ENCODE data around the gene COG3. TPM values are rescaled to one million over a fixed set of nuclear protein-coding genes. Genes with fewer than 3 reads are reported as not detected.

COG3 gene
- total RNA-seq, 2 donors from 2014 or later, result 37.7 to 76.0 TPM

DNA sequence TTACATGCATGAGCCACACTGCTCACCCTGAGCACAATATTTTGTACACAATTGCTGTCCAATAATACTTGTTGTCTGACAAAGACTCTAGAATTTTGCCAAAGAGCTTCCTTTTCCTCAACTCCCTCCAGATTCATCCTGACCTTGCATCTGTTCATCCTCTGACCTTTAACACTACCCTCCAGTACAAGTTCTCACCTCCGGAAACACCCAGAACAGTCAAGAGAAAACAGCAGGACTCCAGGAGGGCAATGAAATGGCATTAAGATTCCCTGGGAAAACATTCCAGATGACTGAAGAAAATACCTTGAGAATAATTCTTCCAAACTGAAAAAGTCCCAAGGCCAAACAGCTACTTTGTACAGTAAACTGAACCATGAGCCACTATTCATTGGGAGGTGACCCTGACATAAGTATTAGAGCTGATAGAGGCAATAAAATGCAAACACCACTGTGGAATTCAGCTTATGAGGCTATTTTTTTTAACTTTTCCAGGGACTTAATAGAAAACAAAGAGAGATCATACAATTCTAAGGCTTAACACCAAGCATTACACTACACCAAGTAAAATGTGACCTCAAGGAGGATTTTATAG, 15.7 kb upstream of the COG3 start:
- H3K27me3 ChIP-seq (replicated peaks; ENCODE audit: insufficient read depth), result no peaks in the 10 kb centered on the region
- no peaks in the 10 kb centered on the region for H3K9me3 ChIP-seq
- no peaks in the 10 kb centered on the region for H3K36me3 ChIP-seq
- no peak overlapping the region for H3K27ac ChIP-seq
- TF ChIP-seq POLR2A (IDR thresholded peaks at IDR 0.05) (no peak), POLR2AphosphoS5 (IDR thresholded peaks at IDR 0.05) (no peak)
- TF ChIP-seq, protein P1, sequence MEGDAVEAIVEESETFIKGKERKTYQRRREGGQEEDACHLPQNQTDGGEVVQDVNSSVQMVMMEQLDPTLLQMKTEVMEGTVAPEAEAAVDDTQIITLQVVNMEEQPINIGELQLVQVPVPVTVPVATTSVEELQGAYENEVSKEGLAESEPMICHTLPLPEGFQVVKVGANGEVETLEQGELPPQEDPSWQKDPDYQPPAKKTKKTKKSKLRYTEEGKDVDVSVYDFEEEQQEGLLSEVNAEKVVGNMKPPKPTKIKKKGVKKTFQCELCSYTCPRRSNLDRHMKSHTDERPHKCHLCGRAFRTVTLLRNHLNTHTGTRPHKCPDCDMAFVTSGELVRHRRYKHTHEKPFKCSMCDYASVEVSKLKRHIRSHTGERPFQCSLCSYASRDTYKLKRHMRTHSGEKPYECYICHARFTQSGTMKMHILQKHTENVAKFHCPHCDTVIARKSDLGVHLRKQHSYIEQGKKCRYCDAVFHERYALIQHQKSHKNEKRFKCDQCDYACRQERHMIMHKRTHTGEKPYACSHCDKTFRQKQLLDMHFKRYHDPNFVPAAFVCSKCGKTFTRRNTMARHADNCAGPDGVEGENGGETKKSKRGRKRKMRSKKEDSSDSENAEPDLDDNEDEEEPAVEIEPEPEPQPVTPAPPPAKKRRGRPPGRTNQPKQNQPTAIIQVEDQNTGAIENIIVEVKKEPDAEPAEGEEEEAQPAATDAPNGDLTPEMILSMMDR (IDR thresholded peaks at IDR 0.05), result no peak
- WGBS, result 94% methylated on average over 1 of the region's 1 CpG
- intact Hi-C loops (cut with DNase I), result no loop called here
- DNase-seq (ENCODE audit: low spot score), result no peak
- no peaks in the 10 kb centered on the region for H3K4me1 ChIP-seq (replicated peaks)
- H3K4me3 ChIP-seq, result no peak overlapping the region

DNA sequence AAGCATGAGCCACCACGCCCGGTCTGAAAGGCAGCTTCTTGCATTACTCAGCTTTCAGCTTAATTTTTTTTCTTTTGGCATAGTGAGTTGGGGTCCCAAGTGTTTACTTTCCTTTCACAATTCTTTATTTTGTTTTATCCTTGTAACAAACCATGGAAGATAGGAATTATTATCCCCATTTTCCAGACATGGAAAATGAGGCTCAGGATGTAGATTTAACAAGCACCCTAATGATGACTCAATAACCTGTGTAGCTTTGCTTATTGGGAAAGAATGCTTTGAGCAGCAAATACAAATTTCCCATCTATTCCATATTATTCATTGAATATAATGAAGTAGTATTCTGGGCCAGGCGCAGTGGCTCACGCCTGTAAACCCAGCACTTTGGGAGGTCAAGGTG, 13.5 kb upstream of the COG3 start:
- Histone ChIP-seq H3K27me3 (replicated peaks; ENCODE audit: insufficient read depth) (no peaks in the 10 kb centered on the region), H3K9me3 (no peaks in the 10 kb centered on the region), H3K27ac (no peak overlapping the region), H3K36me3 (no peaks in the 10 kb centered on the region), H3K4me3 (no peak overlapping the region), H3K4me1 (replicated peaks) (no peaks in the 10 kb centered on the region)
- TF ChIP-seq POLR2AphosphoS5 (IDR thresholded peaks at IDR 0.05) (no peak), POLR2A (IDR thresholded peaks at IDR 0.05) (no peak)
- TF ChIP-seq, protein P1 (IDR thresholded peaks at IDR 0.05), result no peak
- WGBS, result 97% methylated on average over 4 of the region's 4 CpGs
- no peak for DNase-seq (ENCODE audit: low spot score)
- intact Hi-C loops (cut with DNase I), result no loop called here

DNA sequence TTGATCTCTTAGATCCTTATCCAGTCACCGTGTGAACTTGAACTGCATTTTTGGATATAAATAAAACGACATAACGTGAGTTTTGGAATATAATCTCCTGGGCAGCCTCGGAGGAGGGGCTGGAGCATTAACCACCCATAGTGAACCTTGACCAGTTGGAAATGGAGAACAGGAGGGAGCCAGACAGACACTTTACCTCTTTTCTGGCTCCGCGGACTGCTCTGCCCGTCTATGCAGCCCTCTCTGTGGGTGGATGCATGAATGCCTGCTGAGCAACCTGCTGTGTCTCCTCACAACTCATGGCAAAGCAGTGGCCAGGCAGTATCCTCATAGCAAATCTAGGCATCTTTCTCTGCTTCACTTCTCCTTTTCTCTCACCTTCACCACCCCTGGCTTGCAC, 10.5 kb upstream of the COG3 start:
- no peaks in the 10 kb centered on the region for H3K4me1 ChIP-seq (replicated peaks)
- TF ChIP-seq, protein P1 (IDR thresholded peaks at IDR 0.05), result no peak
- TF ChIP-seq POLR2AphosphoS5 (IDR thresholded peaks at IDR 0.05) (no peak), POLR2A (IDR thresholded peaks at IDR 0.05) (no peak)
- no peak overlapping the region for H3K4me3 ChIP-seq
- WGBS, result 72% methylated on average over 7 of the region's 7 CpGs
- no peak for DNase-seq (ENCODE audit: low spot score)
- H3K27ac ChIP-seq, result no peak overlapping the region
- no peaks in the 10 kb centered on the region for H3K9me3 ChIP-seq
- intact Hi-C loops (cut with DNase I), result no loop called here
- no peaks in the 10 kb centered on the region for H3K27me3 ChIP-seq (replicated peaks; ENCODE audit: insufficient read depth)
- H3K36me3 ChIP-seq, result no peaks in the 10 kb centered on the region

DNA sequence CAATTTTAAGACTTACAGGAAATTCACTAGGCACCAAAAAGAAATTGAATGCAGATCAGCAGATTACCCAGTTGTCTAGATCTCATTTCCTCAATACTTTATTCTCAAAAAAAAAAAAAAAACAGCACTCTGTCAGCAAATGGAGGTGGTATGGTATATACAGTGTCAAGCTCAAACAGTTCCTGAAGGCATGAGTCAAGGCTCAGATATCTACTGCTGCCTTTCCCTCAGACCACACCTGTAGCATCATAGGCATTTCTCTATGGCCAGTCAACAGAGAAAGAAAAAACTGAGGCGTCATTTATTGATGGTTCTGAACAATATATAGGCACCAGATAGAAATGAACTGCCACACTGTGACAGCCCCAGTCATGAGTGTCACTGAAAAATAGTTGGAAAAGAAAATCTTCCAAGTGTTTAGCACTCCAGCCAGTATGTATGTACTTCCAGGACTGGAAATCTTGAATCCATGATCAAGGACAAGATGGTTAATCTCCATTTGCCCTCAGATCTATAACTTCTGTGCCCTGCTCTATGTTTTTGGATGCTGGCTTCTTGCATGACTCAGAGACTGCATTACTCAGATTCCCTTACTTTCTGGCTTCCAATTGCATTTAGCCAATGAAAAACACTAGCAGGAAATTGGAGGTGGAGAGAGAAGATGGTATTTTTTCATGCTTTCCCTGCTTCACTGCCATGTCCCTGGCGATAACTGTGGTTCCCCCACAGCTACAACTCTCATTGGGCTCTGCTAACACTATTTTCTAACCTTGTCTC, 8.4 kb upstream of the COG3 start:
- 85% methylated on average over 2 of the region's 2 CpGs for WGBS
- TF ChIP-seq, protein P1 (IDR thresholded peaks at IDR 0.05), result no peak
- no peak for TF ChIP-seq POLR2A (IDR thresholded peaks at IDR 0.05)
- TF ChIP-seq POLR2AphosphoS5 (IDR thresholded peaks at IDR 0.05), result no peak
- intact Hi-C loops (cut with DNase I), result no loop called here

More for the DNA sequence above, 8.4 kb upstream of the COG3 start:
- H3K4me1 ChIP-seq (replicated peaks), result no peaks in the 10 kb centered on the region
- DNase-seq (ENCODE audit: low spot score), result no peak
- no peaks in the 10 kb centered on the region for H3K27me3 ChIP-seq (replicated peaks; ENCODE audit: insufficient read depth)
- no peaks in the 10 kb centered on the region for H3K36me3 ChIP-seq
- no peak overlapping the region for H3K4me3 ChIP-seq
- no peaks in the 10 kb centered on the region for H3K9me3 ChIP-seq
- no peak overlapping the region for H3K27ac ChIP-seq
